ENCODE results near the gene KIAA0408. TPM values are rescaled to one million over a fixed set of nuclear protein-coding genes. Genes with fewer than 3 reads are reported as not detected.
A peak's percentile ranks its signal among the peaks of the same experiment; 100 is the strongest.
"Not testable (repeated sequence)": the region's sequence is repeated elsewhere in the genome, so short reads cannot be mapped to it uniquely, and the experiment has no call there.

KIAA0408 gene
- total and polyA plus RNA-seq, 3 donors from 2014 or later = 3.3 to 11.2 (median 4.1) TPM

- intact Hi-C loops (cut with DNase I; ENCODE audit: low total_unique reads) = no loop called here
- Histone ChIP-seq H3K36me3 (ENCODE audit: low read depth, missing control alignments) (no peaks in the 10 kb centered on the region), H3K27ac (no peak overlapping the region), H3K27me3 (no peaks in the 10 kb centered on the region), H3K4me3 (no peak overlapping the region), H3K9me3 (no peaks in the 10 kb centered on the region), H3K4me1 (no peaks in the 10 kb centered on the region)
- DNase-seq = no peak
- TF ChIP-seq POLR2A (IDR thresholded peaks at IDR 0.05) = no peak
- TF ChIP-seq, protein P1, sequence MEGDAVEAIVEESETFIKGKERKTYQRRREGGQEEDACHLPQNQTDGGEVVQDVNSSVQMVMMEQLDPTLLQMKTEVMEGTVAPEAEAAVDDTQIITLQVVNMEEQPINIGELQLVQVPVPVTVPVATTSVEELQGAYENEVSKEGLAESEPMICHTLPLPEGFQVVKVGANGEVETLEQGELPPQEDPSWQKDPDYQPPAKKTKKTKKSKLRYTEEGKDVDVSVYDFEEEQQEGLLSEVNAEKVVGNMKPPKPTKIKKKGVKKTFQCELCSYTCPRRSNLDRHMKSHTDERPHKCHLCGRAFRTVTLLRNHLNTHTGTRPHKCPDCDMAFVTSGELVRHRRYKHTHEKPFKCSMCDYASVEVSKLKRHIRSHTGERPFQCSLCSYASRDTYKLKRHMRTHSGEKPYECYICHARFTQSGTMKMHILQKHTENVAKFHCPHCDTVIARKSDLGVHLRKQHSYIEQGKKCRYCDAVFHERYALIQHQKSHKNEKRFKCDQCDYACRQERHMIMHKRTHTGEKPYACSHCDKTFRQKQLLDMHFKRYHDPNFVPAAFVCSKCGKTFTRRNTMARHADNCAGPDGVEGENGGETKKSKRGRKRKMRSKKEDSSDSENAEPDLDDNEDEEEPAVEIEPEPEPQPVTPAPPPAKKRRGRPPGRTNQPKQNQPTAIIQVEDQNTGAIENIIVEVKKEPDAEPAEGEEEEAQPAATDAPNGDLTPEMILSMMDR (IDR thresholded peaks at IDR 0.05) = no peak
These were observed 24.5 kb downstream of the KIAA0408 start for GRCh38 chr6:127434651-127435050.

DNA sequence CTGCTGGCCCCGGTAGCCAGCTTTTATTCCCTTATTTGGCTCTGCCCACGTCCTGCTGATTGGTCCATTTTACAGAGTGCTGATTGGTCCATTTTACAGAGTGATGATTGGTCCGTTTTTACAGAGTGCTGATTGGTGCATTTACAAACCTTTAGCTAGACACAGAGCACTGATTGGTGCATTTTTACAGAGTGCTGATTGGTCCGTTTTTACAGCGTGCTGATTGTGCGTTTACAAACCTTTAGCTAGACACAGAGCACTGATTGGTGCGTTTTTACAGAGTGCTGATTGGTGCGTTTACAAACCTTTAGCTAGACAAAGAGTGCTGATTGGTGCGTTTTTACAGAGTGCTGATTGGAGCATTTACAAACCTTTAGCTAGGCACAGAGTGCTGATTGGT, 30.6 kb downstream of the KIAA0408 start:
- 67 to 75% methylated on average over 9 of the region's 9 CpGs for WGBS, 2 donors
- H3K9me3 ChIP-seq; H3K36me3 ChIP-seq (ENCODE audit: low read depth, missing control alignments); H3K27me3 ChIP-seq; intact Hi-C loops (cut with DNase I; ENCODE audit: low total_unique reads); H3K4me1 ChIP-seq; H3K4me3 ChIP-seq; H3K27ac ChIP-seq: not testable (repeated sequence)
- peak; percentile 53 for DNase-seq

- no peaks in the 10 kb centered on the region for H3K9me3 ChIP-seq
- H3K4me1 ChIP-seq = no peaks in the 10 kb centered on the region
- intact Hi-C loops (cut with DNase I; ENCODE audit: low total_unique reads) = no loop called here
- no peaks in the 10 kb centered on the region for H3K36me3 ChIP-seq (ENCODE audit: low read depth, missing control alignments)
- H3K27ac ChIP-seq = no peak overlapping the region
- DNase-seq = no peak
- TF ChIP-seq, protein P1 (IDR thresholded peaks at IDR 0.05) = no peak
- TF ChIP-seq POLR2A (IDR thresholded peaks at IDR 0.05) = no peak
- H3K27me3 ChIP-seq = no peaks in the 10 kb centered on the region
- no peak overlapping the region for H3K4me3 ChIP-seq
- 80 to 86% methylated on average over 2 of the region's 2 CpGs for WGBS, 2 donors
These were observed 35.3 kb downstream of the KIAA0408 start for GRCh38 chr6:127423921-127424320.

- intact Hi-C loops (cut with DNase I; ENCODE audit: low total_unique reads); H3K4me3 ChIP-seq; H3K9me3 ChIP-seq; H3K27ac ChIP-seq; H3K4me1 ChIP-seq; DNase-seq; H3K27me3 ChIP-seq; H3K36me3 ChIP-seq (ENCODE audit: low read depth, missing control alignments): not testable (repeated sequence)
- WGBS, 2 donors = 62 to 64% methylated on average over 3 of the region's 3 CpGs
These were observed 38.0 kb downstream of the KIAA0408 start for GRCh38 chr6:127421164-127421563.

DNA sequence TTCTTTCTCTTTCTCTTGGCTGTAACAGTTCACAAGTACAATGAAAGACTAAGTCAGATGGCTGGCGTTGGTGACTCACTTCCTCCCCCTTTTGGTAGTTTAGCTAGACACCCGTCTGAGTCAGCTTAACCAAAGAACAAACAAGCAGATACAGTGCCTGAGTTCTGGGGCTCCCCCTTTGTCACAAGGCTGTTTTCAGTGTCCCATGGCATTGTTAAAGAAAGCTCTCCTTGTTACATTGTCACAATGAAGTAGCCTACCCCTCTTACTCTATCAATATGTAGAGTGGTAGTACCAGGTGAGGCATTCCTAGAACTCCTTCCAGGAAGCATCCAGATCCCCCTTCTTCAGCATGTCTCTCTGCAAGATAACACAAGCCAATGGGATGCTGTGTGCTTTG, 38.6 kb downstream of the KIAA0408 start:
- 22 to 25% methylated on average over 2 of the region's 2 CpGs for WGBS, 2 donors
- intact Hi-C loops (cut with DNase I; ENCODE audit: low total_unique reads) = no loop called here
- Histone ChIP-seq H3K4me1 (no peaks in the 10 kb centered on the region), H3K27ac (no peak overlapping the region), H3K4me3 (no peak overlapping the region), H3K36me3 (ENCODE audit: low read depth, missing control alignments) (no peaks in the 10 kb centered on the region), H3K9me3 (no peaks in the 10 kb centered on the region), H3K27me3 (no peaks in the 10 kb centered on the region)
- DNase-seq = peak; percentile 55
- no peak for TF ChIP-seq POLR2A (IDR thresholded peaks at IDR 0.05)
- TF ChIP-seq, protein P1 (IDR thresholded peaks at IDR 0.05) = peak in 2 of 3 experiments; percentile 6 to 18

DNA sequence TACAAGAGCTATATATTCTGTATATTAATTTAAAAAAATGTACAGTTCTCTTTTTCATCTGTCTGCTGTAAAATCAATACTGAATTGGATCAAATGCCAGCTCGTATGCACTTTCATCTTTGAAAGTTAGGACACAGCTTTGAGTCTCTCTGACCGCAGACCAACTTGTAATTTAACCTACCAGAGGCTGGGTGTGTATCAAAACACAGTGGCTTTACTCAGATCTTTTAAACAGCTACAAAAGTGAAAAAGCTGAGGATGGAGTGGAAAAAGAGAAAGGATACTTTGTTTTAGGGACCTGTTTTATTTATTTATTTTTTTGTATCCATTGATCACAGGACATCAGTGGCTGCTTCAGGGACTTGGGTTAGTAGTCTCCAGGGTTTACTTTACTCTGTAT, 44.1 kb downstream of the KIAA0408 start:
- Histone ChIP-seq H3K9me3 (no peaks in the 10 kb centered on the region), H3K4me1 (no peaks in the 10 kb centered on the region), H3K27me3 (no peaks in the 10 kb centered on the region), H3K36me3 (ENCODE audit: low read depth, missing control alignments) (no peaks in the 10 kb centered on the region), H3K4me3 (no peak overlapping the region), H3K27ac (no peak overlapping the region)
- TF ChIP-seq POLR2A (IDR thresholded peaks at IDR 0.05) = no peak
- TF ChIP-seq, protein P1 (IDR thresholded peaks at IDR 0.05) = no peak
- no peak for DNase-seq
- 76 to 81% methylated on average over 2 of the region's 2 CpGs for WGBS, 2 donors
- intact Hi-C loops (cut with DNase I; ENCODE audit: low total_unique reads) = no loop called here

DNA sequence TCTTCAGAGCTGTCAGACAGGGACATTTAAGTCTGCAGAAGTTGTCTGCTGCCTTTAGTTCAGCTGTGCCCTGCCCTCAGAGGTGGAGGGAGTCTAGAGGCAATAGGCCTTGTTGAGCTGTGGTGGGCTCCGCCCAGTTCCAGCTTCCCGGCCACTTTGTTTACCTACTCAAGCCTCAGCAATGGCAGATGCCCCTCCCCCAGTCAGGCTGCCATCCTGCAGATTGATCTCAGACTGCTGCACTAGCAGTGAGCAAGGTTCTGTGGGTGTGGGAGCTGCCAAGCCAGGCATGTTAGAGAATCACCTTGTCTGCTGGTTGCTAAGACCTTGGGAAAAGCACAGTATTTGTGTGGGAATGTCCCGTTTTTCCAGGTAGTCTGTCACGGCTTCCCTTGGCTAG, 46.1 kb downstream of the KIAA0408 start:
- intact Hi-C loops (cut with DNase I; ENCODE audit: low total_unique reads); H3K27me3 ChIP-seq; H3K4me1 ChIP-seq; H3K27ac ChIP-seq; H3K36me3 ChIP-seq (ENCODE audit: low read depth, missing control alignments); DNase-seq; H3K4me3 ChIP-seq; H3K9me3 ChIP-seq: not testable (repeated sequence)
- 51 to 53% methylated on average over 2 to 4 of the region's 4 CpGs for WGBS, 2 donors

GRCh38 chr6:127412016-127412415, 47.2 kb downstream of the KIAA0408 start:
- DNase-seq; H3K36me3 ChIP-seq (ENCODE audit: low read depth, missing control alignments); H3K9me3 ChIP-seq; H3K27me3 ChIP-seq; H3K4me1 ChIP-seq; H3K4me3 ChIP-seq; H3K27ac ChIP-seq; intact Hi-C loops (cut with DNase I; ENCODE audit: low total_unique reads): not testable (repeated sequence)
- whole genome bisulfite sequencing, 2 donors = 94 to 98% methylated on average over 8 of the region's 8 CpGs

Measured in testis (tissue), 3 donors.